ENCODE data around the gene KIF21A.

KIF21A gene

GRCh38 chr12:39267886-39268285, 175.0 kb downstream of the KIF21A start:
- DNase-seq: no peak

- DNase-seq: no peak
These were observed 190.3 kb downstream of the KIF21A start for GRCh38 chr12:39252628-39253027.
